Activated CD8-positive, alpha-beta memory T cell treated with anti-CD3 and anti-CD28 coated beads, Interleukin-2, amount 50 U/mL, for 24 hours (primary cell): ENCODE data around the gene FGGY.

ENCODE experiments used
- DNase-seq: peaks from one replicate; pipeline ENCODE4 v3.0.0-alpha.2; 2020; ENCODE audit errors: extremely low read depth

FGGY gene

GRCh38 chr1:59315529-59316463 is 18.9 kb downstream of the FGGY start:
- no peak for DNase-seq

GRCh38 chr1:59316497-59317128 is 19.7 kb downstream of the FGGY start:
- no peak for DNase-seq

GRCh38 chr1:59317343-59317742 is 20.4 kb downstream of the FGGY start:
- DNase-seq: no peak

GRCh38 chr1:59317780-59318179 is 20.9 kb downstream of the FGGY start:
- DNase-seq: no peak

- DNase-seq: no peak
These were observed 21.5 kb downstream of the FGGY start for GRCh38 chr1:59318271-59318860.

GRCh38 chr1:59322394-59322793 is 25.5 kb downstream of the FGGY start:
- no peak for DNase-seq

- DNase-seq: no peak
These were observed 25.9 kb downstream of the FGGY start for GRCh38 chr1:59322814-59323213.

- no peak for DNase-seq
These were observed 27.0 kb downstream of the FGGY start for GRCh38 chr1:59323879-59324278.

- no peak for DNase-seq
These were observed 31.5 kb downstream of the FGGY start for GRCh38 chr1:59328353-59328752.

GRCh38 chr1:59329412-59330053 is 32.6 kb downstream of the FGGY start:
- DNase-seq: no peak

- no peak for DNase-seq
These were observed 35.1 kb downstream of the FGGY start for GRCh38 chr1:59331686-59332620.

- DNase-seq: no peak
These were observed 36.1 kb downstream of the FGGY start for GRCh38 chr1:59332983-59333382.

- no peak for DNase-seq
These were observed 36.9 kb downstream of the FGGY start for GRCh38 chr1:59333626-59334277.

- no peak for DNase-seq
These were observed 43.8 kb downstream of the FGGY start for GRCh38 chr1:59340411-59341307.

- no peak for DNase-seq
These were observed 46.1 kb downstream of the FGGY start for GRCh38 chr1:59342801-59343575.

GRCh38 chr1:59343576-59343840 is 46.6 kb downstream of the FGGY start:
- no peak for DNase-seq

GRCh38 chr1:59345221-59345620 is 48.3 kb downstream of the FGGY start:
- no peak for DNase-seq

GRCh38 chr1:59346429-59346828 is 49.5 kb downstream of the FGGY start:
- no peak for DNase-seq

- no peak for DNase-seq
These were observed 52.2 kb downstream of the FGGY start for GRCh38 chr1:59349101-59349500.
